Measurements from ENCODE around the gene NTNG2.
A peak's percentile ranks its signal among the peaks of the same experiment; 100 is the strongest.

NTNG2 gene

DNA sequence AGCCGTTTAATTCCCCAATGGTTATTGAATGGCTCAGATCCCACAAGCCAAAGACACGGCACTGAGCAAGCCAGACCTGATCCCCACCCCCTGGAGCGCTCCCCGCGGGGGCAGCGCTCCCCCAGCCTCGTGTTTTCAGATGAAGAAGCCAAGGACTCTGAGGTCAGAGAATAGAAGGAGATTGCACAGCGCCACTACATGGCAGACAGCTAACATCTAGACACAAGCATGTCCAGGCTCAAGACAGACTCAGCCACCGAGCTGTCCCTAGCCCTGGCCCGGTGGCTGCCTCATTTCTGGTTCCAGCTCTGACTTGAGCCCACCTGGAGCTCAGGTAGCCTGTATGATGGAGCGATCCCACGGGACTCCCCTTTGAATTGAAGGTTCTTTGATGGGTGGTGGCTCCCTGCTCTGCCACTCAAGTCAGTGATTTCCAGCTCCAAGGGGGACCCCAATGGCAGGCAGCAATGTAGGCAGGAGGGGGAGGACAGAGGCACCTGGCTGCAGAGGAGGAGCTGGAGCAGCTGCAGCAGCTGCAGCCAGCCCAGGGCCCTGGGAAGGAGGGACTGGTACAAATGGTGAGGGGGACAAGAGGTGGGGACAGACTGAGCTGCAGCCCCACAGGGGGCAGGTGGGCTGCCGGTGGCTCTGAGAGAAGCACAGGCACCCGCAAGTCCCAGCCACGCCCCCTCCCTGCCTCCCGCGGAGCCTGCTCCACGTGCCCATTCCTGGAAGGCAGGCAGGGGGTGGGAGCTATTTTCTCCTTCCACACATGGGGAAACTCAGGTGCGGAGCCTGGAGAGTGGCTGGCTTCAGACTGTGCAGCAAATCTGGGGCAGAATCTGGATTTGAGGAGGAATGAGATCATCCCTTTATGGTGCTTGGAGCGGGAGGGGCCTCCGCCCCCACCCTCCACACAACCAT is 40.2 kb downstream of the NTNG2 start:
- DNase-seq = no peak

DNA sequence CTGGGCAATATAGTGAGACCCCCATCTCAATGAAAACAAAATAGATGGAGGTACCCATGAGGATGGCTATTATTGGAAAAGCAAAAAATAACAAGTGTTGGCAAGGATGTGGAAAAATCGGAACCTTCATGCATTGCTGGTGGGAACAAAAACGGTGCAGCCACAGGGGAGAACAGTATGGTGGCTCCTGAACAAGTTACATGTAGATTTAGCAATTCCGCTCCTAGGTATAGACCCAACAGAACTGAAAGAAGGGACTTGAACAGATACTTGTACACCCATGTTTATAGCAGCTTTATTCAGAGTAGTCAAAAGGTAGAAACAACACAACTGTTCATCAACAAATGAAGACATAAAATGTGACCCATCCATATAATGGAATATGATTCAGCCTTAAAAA is 43.0 kb downstream of the NTNG2 start:
- no peak for DNase-seq

DNA sequence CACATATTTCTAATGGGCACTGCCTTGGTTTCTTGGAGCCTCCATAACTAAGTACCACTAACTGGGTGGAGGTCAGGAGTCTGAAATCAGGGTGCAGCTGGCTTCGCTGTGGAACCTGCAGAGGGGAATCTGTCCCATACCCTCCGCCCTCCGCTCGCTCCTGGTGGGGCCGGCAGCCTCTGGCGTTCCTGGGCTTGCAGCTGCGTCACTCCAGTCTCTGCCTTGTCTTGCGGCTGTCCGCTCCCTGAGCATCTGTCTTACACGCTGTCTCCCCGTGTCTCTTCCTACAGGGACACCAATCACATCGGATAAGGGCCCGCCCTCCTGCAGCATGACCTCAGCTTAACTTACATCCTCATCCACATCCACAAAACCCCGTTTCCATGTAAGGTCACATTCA is 45.4 kb downstream of the NTNG2 start:
- no peak for DNase-seq

DNA sequence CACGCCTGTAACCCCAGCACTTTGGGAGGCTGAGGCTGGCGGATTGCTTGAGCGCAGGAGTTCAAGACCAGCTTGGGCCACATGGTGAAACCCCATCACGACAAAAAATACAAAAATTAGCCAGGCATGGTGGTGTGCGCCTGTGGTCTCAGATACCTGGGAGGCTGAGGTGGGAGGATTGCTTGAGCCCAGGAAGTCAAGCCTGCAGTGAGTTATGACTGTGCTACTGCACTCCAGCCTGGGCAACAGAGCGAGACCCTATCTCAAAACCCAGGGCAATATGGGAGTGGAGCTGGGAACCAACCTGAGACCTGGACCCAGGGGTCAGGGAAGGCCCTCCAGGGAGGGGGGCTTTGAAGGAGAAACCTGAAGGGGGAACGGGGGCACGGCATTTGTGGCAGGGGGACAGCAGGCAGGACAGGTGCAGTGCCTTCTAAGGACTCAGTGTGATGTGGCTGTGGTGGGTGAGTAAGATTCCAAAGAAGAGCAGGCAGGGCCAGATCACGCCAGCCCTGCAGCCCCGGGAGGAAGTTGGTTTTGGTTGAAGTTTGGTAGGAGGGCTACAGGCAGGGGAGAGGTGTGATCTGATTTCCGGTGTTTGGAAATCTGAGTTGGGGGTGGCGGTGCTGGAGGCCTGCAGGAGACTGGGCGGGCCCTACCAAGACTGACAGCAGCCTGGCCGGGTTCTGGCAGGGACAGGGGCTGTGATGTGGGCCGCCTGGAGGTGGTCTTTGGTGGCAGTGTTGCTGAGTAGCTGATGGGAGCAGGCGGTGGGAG is 46.2 kb downstream of the NTNG2 start:
- DNase-seq = no peak

DNA sequence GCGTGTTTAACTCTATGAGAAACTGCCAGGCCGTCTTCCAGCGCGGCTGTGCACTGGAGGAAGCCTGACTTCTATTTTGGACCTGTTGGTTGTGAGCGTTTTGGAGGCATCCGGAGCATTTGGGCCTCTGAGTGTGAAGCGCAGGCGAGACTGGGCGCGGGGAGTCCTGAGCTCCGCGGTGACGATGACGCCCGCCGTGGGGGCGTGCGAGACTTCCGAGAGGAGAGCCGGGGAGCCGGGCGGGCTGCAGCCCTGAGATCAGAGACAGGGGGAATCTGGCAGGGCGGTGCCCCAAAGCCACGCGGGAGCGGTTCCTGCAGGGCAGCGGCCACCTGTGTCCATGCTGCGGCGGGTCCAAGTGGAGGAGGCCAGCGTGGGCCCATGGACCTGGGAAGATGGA is 47.4 kb downstream of the NTNG2 start:
- no peak for DNase-seq

DNA sequence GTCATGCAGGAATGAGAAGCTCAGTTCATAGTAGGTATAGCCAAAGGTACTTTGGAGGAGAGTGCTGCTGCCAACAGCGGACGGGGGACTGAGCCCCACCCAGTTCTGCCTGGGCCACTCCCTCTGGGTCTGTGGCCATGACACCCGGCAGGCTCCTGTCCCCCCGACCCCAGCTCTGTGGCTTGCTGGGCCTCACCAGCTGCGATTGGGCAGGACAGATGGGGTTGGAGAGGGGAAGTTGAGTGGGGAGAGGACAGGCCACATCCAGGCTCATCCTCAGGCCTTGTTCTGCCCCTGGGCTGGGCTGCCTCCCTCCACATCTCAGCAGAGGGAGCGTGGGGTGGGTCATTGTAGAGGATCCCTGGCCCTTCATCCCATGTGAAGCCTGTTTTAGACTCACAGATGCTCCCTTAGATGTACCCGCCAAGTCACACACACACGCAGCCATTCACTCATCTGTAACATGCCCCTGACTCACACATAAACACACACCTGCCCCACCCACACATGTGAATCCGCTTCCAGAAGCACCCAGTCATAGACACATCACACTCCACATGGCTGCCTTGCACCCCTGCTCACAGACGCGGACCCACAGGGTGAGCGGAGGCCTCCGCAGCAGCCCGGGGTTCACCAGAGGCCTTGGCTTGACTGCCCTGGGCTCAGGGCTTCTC is 48.8 kb downstream of the NTNG2 start:
- no peak for DNase-seq

DNA sequence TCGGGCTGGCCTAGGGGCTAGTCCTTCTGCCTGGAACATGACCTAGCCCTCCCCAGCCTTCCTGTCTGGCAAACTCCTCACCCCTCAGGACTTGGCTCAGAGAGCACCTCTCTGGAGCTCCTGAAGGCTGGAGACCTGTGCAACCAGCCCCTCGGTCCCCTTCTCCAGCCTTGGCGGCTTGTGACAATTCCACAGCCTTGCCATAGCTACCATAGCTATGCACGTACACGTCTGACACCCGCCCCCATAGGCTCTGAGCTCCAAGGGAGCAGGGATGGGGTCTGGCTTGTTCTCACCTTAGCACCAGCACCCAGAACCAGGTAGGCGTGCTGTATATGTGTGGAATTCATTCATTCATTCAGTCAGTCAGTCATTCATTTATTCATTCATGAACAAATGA is 49.7 kb downstream of the NTNG2 start:
- no peak for DNase-seq

DNA sequence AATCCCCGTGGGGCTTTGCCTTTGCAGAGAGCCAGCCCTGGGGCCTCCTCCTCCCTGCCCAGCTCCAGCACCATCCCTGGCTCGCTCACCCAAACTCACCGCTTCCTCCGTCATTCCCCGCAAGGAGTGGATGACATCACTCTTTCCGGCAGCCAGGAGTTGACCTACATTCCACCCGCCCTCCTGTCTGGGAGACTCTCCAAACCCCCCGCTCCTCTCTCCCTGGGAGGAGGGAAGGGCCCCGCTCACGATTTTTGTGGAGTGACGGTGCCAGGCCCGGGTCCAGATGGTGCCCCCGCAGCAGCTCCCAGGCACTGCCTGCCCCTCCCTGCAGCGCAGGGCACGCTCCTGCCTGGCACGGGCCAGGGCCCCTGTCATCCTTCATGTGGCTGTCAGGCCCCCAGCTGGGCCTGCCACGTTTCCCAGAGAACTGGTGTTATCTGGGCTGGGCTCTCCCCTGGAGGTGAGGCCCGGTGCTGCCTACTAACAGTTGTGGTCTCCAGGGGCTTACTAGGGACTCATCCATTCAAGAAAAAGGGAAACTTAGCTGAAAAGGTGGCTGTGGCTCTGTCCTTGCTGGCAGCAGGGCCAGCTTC is 52.3 kb downstream of the NTNG2 start:
- DNase-seq = peak in 13 of 14 donors; percentile 41 to 96 (median 74)

DNA sequence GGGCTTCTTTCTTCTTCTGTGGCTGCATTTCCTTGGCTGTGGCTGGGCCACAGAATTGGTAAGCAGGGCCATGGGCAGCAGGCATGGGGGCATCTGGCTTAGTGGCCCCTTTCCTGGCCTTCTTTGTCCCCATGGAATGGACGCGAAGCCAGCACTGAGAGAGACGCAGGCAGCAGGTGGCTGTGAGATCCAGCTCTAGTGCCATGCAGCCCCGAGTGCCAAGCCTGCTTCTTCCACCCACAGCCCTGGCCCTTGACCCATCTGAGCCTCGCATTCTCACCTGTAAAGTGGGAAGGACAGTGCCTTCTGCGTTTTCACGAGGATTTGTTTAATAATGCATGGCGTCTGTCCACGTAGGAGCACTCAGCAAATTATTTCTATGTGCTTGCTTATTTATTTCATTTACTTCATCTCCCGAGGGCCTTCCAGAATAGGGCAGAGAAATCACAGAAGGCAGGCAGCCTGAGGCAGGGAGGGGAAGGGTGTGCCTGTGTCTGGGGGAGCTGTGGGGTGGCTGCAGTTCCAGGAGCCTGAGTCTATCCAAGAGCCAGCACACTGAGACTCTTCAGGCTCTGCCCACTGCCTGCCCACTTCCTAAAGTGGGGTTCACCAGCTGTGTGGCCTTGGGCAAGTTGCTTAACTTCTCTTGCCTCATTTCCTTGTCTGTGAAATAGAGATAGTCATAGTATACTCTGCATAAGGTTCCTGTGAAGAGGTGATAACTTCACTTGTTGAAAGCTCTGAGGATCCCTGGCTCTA is 55.2 kb downstream of the NTNG2 start:
- peak in 1 of 14 donors; percentile 37 for DNase-seq

DNA sequence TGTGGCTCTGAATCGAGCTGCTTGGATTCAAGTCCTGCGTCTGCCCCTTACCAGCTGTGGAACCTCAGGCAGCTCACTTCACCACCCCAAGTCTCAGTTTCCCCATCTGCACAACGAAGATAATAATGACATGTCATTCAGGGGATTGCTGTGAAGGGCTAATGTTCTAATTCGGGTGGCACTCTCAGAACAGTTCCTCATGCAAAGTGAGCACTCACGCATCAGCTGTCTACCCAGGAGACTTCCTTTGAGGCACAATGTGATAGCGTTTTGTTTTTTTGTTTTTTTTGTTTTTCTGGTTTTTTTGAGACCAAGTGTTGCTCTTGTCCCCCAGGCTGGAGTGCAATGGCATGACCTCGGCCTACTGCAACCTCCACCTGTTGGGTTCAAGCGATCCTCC is 56.4 kb downstream of the NTNG2 start:
- DNase-seq = no peak

DNA sequence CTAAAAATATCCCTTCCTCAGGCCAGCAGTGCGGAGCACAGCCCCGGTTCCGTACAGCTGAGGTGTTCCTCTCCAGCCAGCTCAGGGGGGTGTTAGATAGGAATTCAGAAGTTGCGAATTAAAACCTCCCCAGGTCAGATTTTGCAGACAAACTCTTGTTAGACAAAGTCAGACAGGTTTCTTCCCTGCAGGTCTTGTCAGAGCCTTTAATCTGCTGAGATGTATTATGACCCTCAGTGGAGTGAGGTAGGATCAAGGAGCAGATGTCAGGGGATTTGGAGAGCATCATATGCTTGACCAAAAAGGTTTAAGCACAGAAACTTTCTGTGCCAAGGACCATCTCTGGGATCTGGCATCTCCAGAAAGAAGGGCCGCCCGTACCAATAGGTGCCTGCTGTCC is 60.1 kb downstream of the NTNG2 start:
- DNase-seq = no peak

DNA sequence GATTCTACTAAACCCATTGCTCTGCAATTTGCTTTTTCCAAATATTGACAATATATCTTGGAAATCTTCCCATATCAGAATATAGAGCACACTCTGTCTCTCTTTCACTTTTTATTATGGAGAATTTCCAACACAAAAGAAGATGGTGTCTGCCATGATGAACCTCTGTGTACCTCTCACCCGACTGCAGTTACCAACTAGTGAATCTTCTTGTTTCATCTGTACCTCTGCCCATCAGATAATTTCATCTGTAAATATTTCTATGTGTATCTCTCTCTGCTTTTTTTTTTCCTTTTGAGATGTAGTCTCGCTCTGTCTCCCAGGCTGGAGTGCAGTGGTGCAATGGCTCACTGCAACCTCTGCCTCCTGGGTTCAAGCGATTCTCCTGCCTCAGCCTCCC is 62.8 kb downstream of the NTNG2 start:
- DNase-seq = no peak

DNA sequence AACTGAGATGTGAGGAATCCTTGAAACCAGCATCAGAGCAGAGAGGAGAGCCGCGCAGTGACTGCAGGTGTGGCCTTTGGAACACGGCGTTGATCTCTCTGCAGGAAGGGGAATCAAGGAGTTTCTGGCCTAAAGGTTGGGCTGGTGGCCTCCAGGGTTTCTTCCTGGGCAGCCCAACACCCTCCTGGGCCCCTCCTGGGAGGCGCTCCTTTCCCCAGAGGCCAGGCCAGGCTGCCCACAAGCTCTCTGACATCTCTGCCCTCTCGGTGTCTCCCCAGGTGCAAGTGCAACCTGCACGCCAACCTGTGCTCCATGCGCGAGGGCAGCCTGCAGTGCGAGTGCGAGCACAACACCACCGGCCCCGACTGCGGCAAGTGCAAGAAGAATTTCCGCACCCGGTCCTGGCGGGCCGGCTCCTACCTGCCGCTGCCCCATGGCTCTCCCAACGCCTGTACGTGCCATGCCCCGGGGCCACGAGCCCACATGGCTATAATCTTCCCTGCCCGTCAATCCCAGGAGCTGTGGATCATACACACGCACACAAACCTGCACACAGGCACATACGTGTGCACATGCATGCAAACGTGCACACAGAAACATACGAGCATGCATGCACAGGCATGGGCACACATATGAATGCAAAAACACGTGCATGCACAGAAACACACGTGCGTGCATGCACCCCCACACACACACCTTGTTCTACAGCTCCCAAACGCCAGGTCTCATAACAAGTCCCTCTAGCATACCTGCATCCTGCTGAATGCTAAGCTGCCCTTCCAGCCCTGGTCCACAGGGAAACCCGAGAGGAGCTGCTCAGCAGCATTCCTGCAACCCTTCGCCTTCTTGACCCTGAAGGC is 64.9 kb downstream of the NTNG2 start:
- no peak for DNase-seq

DNA sequence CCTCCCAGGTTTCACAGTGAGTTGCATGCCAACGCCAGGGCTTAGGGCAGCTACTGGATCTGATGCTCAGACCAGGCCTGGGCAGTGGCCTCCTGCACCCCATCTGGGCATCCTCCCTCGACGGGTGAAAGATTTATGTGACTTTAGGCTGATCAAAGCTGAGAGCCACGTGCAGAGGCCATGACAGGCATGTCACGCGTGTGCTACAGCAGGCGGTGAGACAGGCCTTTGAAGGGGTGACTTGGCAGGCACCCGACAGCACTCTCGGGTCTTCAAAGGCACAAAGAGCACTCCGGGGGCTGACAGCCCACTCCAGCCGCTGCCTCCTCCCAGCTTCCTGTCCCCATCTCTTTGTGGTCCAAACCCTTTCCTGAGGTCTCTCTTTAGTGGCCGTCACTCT is 66.2 kb downstream of the NTNG2 start:
- no peak for DNase-seq

DNA sequence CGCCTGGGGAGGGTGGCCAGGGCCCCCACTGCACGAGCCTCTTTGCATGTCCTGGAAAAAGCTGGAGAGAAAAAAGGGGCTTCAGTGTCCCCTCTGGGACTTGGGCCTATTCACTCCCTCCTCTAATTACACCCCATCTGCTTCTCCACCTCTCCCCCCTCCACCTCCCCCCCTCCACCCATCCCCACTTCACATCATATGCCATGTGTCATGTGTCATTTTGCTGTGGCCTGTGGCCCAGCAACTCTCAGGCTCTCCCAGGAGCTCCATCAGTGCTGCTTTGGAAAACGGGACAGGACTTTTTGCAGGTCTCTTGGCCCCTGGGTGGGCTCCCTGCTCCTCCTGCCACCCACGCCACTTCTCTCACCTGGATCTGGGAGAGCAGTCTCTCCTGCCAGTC is 68.7 kb downstream of the NTNG2 start:
- DNase-seq = no peak

DNA sequence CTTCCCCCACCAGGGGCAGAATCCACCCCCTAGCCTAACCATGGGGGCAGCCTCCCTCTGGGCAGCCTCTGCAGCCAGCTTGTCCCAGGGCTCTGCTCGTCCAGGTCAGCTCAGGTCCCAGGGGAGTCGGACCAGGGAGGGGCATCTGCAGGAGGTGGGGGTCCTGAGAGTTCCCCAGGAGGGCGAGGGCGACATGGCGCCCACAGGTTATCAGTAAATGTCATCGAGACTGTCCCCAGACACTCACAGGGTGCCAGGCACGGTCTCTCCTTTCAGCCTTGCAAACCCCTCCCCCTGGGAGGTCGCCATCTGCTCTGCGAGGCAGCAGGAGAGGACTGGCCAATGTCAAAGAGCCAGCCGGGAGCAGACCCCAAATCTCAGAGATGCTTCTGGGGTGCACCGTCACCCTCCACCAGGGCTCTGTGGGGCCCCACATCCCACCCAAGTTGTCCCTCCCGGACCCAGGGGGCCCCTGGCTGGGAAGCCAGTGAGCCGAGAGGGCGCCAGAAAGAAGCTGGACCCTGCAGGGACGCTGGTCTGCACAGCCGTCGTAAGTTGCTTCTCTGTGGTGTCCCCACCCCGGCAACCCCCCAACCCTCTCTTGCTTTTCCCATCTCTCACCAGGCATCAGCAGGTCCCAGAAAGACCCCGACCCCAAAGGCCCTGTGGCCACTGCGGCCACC is 69.3 kb downstream of the NTNG2 start:
- no peak for DNase-seq

DNA sequence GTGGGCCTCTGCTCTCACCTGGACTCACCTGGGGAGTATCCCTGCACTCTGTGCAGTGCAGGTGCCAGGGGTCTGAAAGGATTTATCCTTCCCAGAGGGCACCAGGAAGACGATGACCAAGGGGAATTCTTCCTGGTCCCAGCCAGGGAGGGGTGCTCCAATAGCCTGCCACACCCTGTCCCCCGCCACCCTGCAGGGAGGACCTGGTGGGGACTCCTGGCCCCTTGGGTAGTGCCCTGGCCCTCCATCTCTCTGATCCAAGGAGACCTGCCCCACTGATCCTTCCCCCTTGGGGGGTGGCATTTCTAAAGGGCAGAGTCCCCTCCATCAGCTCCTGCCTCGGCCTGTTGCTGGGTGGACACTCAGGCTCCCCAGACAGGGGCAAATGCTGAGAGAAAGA is 70.7 kb downstream of the NTNG2 start:
- DNase-seq = no peak

DNA sequence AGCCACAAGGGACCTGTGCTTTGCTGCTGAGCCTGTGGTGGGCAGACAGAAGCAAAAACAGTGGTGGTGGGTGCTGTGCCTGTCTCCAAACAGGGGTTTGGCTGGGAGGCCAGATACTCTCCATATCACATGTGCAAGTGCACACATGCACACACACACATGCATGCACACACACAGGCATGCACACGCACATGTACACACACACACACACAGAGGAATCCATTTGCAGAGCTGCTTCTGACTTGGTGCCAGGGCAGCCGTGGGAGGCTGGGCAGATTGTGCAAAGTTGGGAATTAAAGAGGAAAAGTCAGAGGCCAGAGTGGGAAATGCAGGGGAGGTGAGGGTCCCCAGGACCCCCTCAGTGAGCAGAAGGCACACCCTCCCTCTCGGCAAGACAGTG is 71.3 kb downstream of the NTNG2 start:
- no peak for DNase-seq

DNA sequence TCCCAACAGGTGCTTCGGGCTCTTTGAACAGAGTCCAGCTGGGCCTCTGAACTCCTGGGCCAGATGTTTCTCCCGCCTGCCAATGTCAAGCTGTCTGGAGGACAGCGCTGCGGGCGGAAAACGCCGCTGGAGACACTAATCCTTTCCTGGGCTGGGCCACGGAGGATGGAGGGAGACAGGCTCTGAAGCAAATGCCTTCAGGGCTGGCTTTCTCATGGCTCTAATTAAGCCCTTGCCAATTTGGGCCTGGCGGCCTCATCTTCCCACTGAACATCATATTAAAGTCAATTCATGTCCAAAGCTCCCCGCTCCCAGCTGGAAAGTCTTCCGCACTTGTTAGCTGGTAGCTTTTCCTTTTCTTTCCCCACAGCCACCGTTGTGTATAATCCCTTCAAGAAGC is 72.7 kb downstream of the NTNG2 start:
- no peak for DNase-seq

DNA sequence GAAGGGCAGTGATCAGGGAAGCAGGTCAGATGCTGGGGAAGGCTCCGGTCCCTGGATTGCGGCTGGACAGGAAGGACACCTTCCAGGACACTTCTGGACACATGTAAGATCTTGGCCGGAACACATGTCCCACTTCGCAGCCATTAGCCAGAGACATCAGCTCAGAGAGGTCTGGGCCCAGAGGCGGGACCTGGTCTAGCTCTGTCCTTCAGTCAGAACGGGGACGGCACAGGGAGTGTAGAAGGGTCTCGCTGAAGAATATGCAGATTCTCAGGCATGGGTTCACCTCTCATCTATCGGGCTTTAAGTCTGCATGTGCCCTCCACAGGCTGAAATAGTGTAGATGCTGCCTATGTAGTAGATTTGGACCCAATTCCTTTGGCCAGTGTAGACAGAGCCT is 73.3 kb downstream of the NTNG2 start:
- no peak for DNase-seq

Data from C1 segment of cervical spinal cord (tissue), 14 donors.